K562 (cell line): ENCODE data around the gene HOXB8. TPM values are rescaled to one million over a fixed set of nuclear protein-coding genes. Genes with fewer than 3 reads are reported as not detected.

Experiments
- ATAC-seq: fragments of 200-7000 bp; cut with Tn5 transposase; 3 replicates; pipeline ENCODE4 v1.9.1; 2020; ENCODE audit warnings: moderate library complexity
- BruUV-seq: library from RNA; stranded (reverse); fragments of 400-500 nt; replicated peaks from 2 replicates; lab custom pipeline; 2021; lab: Mats Ljungman, UMichigan
- CTCF ChIA-PET: fragments of 300-600 bp; formaldehyde crosslinking; extraction: SDS; loops from one replicate; lab custom pipeline; 2021; ENCODE audit warnings: low intra/inter-chr PET ratio; lab: Yijun Ruan, JAX
- POLR2A ChIA-PET: fragments of 300-600, 350-650 bp; sonication (Branson Sonifier 250); formaldehyde crosslinking; extraction: SDS; loops from one replicate; lab custom pipeline; 2021; ENCODE audit warnings: antibody characterized with exemption, inconsistent platforms; lab: Yijun Ruan, JAX
- DNase-seq, 4 experiments: peaks; one replicate each; pipeline versions ENCODE4 v3.0.0 to v3.0.0-alpha.2; 2011 to 2018; ENCODE audit warnings: low spot score in 3 of 4, mixed read lengths in 3 of 4; ENCODE audit errors: extremely low read depth in 1 of 4
- FAIRE-seq: peaks from 2 replicates; lab custom pipeline; 2011; peaks lifted over from hg19 to GRCh38; lab: Jason Lieb, UNC
- H2AFZ ChIP-seq: 2 replicates; pipeline ENCODE4 v1.6.0; 2011; ENCODE audit warnings: low read depth, low read length, control low read depth, inconsistent platforms
- H3K27ac ChIP-seq: fragments of 200-600 bp; 3 replicates; pipeline ENCODE4 v1.8.0; 2011; ENCODE audit warnings: low read depth, mild to moderate bottlenecking, control low read depth, inconsistent platforms, low read length, moderate library complexity, mixed read lengths; ENCODE audit errors: extremely low read depth
- H3K27me3 ChIP-seq, 2 experiments: fragments of 300-600 bp in 1 of 2; 2 replicates in 1 of 2; 3 replicates in 1 of 2; pipeline versions ENCODE4 v1.6.0 to v1.8.0; 2011; ENCODE audit warnings: inconsistent platforms in 2 of 2, low read length in 2 of 2, mild to moderate bottlenecking in 1 of 2, mixed read lengths in 1 of 2, moderate library complexity in 1 of 2; ENCODE audit not compliant: control insufficient read depth in 2 of 2, insufficient read depth in 2 of 2
- H3K36me3 ChIP-seq: fragments of 300-600 bp; 3 replicates; pipeline ENCODE4 v1.8.0; 2011; ENCODE audit warnings: mild to moderate bottlenecking, low read length, inconsistent platforms; ENCODE audit not compliant: control insufficient read depth, insufficient read depth
- H3K4me1 ChIP-seq, 2 experiments: fragments of 200-600 bp in 1 of 2; replicated peaks in 1 of 2; 2 replicates in 1 of 2; 3 replicates in 1 of 2; pipeline versions ENCODE4 v1.5.1 to v1.8.0; 2011; ENCODE audit warnings: inconsistent platforms in 2 of 2, low read length in 2 of 2, mild to moderate bottlenecking in 1 of 2, mixed read lengths in 1 of 2, moderate library complexity in 1 of 2; ENCODE audit not compliant: control insufficient read depth in 2 of 2, insufficient read depth in 2 of 2
- H3K4me2 ChIP-seq: 2 replicates; pipeline ENCODE4 v1.6.1; 2011; ENCODE audit warnings: low read length, control low read depth, inconsistent platforms, mixed read lengths; ENCODE audit not compliant: insufficient read depth
- H3K4me3 ChIP-seq: fragments of 200-600 bp; sonication (generic), shearing (Covaris generic); 2 replicates; pipeline ENCODE4 v1.5.1; 2016; ENCODE audit warnings: control low read depth, inconsistent platforms
- H3K79me2 ChIP-seq: fragments of 200-600 bp; 3 replicates; pipeline ENCODE4 v1.8.0; 2011; ENCODE audit warnings: low read length, inconsistent platforms; ENCODE audit not compliant: control insufficient read depth, insufficient read depth
- H3K9ac ChIP-seq, 2 experiments: 2 replicates each; pipeline versions ENCODE4 v1.6.0 to v1.6.1; 2011; ENCODE audit warnings: low read depth in 2 of 2, low read length in 2 of 2, control low read depth in 1 of 2, inconsistent platforms in 1 of 2, mild to moderate bottlenecking in 1 of 2, mixed read lengths in 1 of 2; ENCODE audit not compliant: insufficient read depth in 1 of 2
- H3K9me1 ChIP-seq: one replicate; pipeline ENCODE4 v1.6.0; 2011; ENCODE audit warnings: inconsistent platforms, mild to moderate bottlenecking, low read length, moderate library complexity; ENCODE audit not compliant: control insufficient read depth, insufficient read depth
- H3K9me3 ChIP-seq: replicated peaks from 2 replicates; pipeline ENCODE4 v1.5.1; 2011; ENCODE audit warnings: low read depth, low read length, inconsistent platforms; ENCODE audit not compliant: control insufficient read depth, insufficient read depth
- H4K20me1 ChIP-seq: replicated peaks from 2 replicates; pipeline ENCODE4 v1.6.1; 2011; ENCODE audit warnings: low read length, inconsistent platforms, mixed read lengths; ENCODE audit not compliant: control insufficient read depth, insufficient read depth
- ATF1 ChIP-seq, 2 experiments: fragments of 450-650 bp in 1 of 2; IDR thresholded peaks; 2 replicates each; pipeline ENCODE4 v1.6.1; 2016; ENCODE audit warnings: missing compliant biosample characterization in 1 of 2, missing genetic modification characterization in 1 of 2
- CLOCK ChIP-seq: fragments of 250-450 bp; sonication (Bioruptor Pico); IDR thresholded peaks from 2 replicates; pipeline ENCODE4 v1.4.0; 2020; ENCODE audit warnings: mild to moderate bottlenecking, moderate library complexity, borderline replicate concordance
- E2F6 ChIP-seq, 2 experiments: IDR thresholded peaks; 2 replicates each; pipeline ENCODE4 v1.6.1; 2011; ENCODE audit warnings: borderline replicate concordance in 1 of 2, control low read depth in 1 of 2, low read depth in 1 of 2, low read length in 1 of 2, mild to moderate bottlenecking in 1 of 2, mixed read lengths in 1 of 2, moderate library complexity in 1 of 2; ENCODE audit not compliant: insufficient read depth in 1 of 2, insufficient read length in 1 of 2, poor library complexity in 1 of 2, severe bottlenecking in 1 of 2; ENCODE audit errors: extremely low read depth in 1 of 2
- HNRNPH1 ChIP-seq: fragments of 200-400 bp; formaldehyde crosslinking; optimal IDR thresholded peaks from 2 replicates; pipeline ENCODE3; 2017; ENCODE audit warnings: low read depth, mild to moderate bottlenecking, low read length, moderate library complexity
- MLLT1 ChIP-seq, 2 experiments: fragments of 450-650 bp; IDR thresholded peaks; 2 replicates each; pipeline ENCODE4 v1.6.1; 2016
- NEUROD1 ChIP-seq: fragments of 150-350 bp; IDR thresholded peaks from 2 replicates; pipeline ENCODE4 v1.6.1; 2014; ENCODE audit warnings: borderline replicate concordance, low read length, low read depth; ENCODE audit not compliant: partially characterized antibody
- POLR2B ChIP-seq: fragments of 450-650 bp; IDR thresholded peaks from 2 replicates; pipeline ENCODE4 v1.6.1; 2018; ENCODE audit warnings: low read depth; ENCODE audit not compliant: partially characterized antibody
- RBM34 ChIP-seq: fragments of 200-400 bp; formaldehyde crosslinking; IDR thresholded peaks from 2 replicates; pipeline ENCODE4 v1.6.1; 2018; ENCODE audit warnings: low read length, borderline replicate concordance; ENCODE audit not compliant: insufficient read depth
- RBM39 ChIP-seq: fragments of 200-400 bp; formaldehyde crosslinking; optimal IDR thresholded peaks from 2 replicates; pipeline ENCODE3; 2018; ENCODE audit warnings: low read depth, low read length
- YBX1 ChIP-seq: fragments of 450-650 bp; IDR thresholded peaks from 2 replicates; pipeline ENCODE4 v1.7.1; 2016; ENCODE audit warnings: mild to moderate bottlenecking
- ZNF165 ChIP-seq: fragments of 250-450 bp; sonication (Bioruptor Pico); IDR thresholded peaks from 2 replicates; pipeline ENCODE4 v1.4.0; 2020; ENCODE audit warnings: borderline replicate concordance
- ZNF384 ChIP-seq: IDR thresholded peaks from 2 replicates; pipeline ENCODE4 v1.6.1; 2012; ENCODE audit warnings: low read depth, low read length, improper control_type of control experiment
- WGBS: fragments of 100-300 bp; shearing (Covaris generic); methylation state at CpG from one replicate; pipeline ENCODE4 v1.1.6; 2016; ENCODE audit warnings: low coverage, mixed read lengths; ENCODE audit not compliant: insufficient coverage; ENCODE audit errors: missing lambda C conversion rate; 5-methylcytosine and 5-hydroxymethylcytosine counted together
- in situ Hi-C: fragments of 300-500 bp; cut with MboI; formaldehyde crosslinking; loops from 4 replicates; pipeline ENCODE4 v1.15.0; 2018; ENCODE audit warnings: inconsistent platforms, mixed read lengths
- intact Hi-C: fragments of 100-400 bp; cut with micrococcal nuclease; formaldehyde crosslinking; loops from 2 replicates; pipeline ENCODE4 v1.14.2; 2022
- polyA plus RNA-seq, 8 experiments: library from polyadenylated mRNA; depleted of rRNA in 4 of 8; stranded (reverse) in 5 of 8; unstranded in 3 of 8; fragments of >200 nt; fragmentation: Nextera tagmentation in 2 of 8; fragmentation: Illumina TruSeq in 1 of 8; extraction: Ambion mirVana in 2 of 8; extraction: Trizol in 1 of 8; gene quantifications; 2 replicates each; pipeline versions ENCODE4 v1.2.1 to v1.2.3, GENCODE V29; 2011 to 2014; ENCODE audit warnings: inconsistent platforms in 1 of 8, missing spikeins in 1 of 8
- total RNA-seq, 7 experiments: library from RNA; depleted of rRNA in 6 of 7; stranded (reverse); fragments of >200 nt in 6 of 7; fragmentation: Illumina TruSeq in 2 of 7; extraction: Trizol in 2 of 7; gene quantifications; 2 replicates each; pipeline versions ENCODE4 v1.2.1 to v1.2.3, GENCODE V29; 2011 to 2021; ENCODE audit warnings: low replicate concordance in 1 of 7

Gene HOXB8
- total and polyA plus RNA-seq, 9 of the 15 experiments (the other 6 are each of a cell fraction or from before 2014, with no cell fraction given) = 0.52 to 23.8 (median 3.6) TPM

- peak in 1 of 2 experiments; percentile 67 for TF ChIP-seq E2F6 (IDR thresholded peaks at IDR 0.05; ENCODE audit: borderline replicate concordance in 1 of 2, extremely low read depth in 1 of 2, insufficient read depth in 1 of 2, insufficient read length in 1 of 2, low read depth in 1 of 2, low read length in 1 of 2, poor library complexity in 1 of 2, severe bottlenecking in 1 of 2)
Observed at GRCh38 chr17:48577946-48578615, 37.0 kb downstream of the HOXB8 start, which contains the start of gene HOXB4 (continued).

- in situ Hi-C loops (no loop called here), intact Hi-C loops (no loop called here)
- TF ChIP-seq RBM34 (no peak), NEUROD1 (peak; percentile 22), ZNF384 (no peak), RBM39 (no peak), HNRNPH1 (no peak), ATF1 (CRISPR knock-in tag; IDR thresholded peaks at IDR 0.05) (no peak), ATF1 (tag; IDR thresholded peaks at IDR 0.05) (no peak), MLLT1 (IDR thresholded peaks at IDR 0.05) (peak in 1 of 2 experiments; percentile 46; a peak in 1 of 4 replicates), ZNF165 (CRISPR knock-in tag) (no peak), YBX1 (no peak), CLOCK (CRISPR knock-in tag) (no peak), POLR2B (peak; percentile 5)
Observed at GRCh38 chr17:48577330-48577945, 37.7 kb downstream of the HOXB8 start.

More at GRCh38 chr17:48577330-48577945, 37.7 kb downstream of the HOXB8 start:
- WGBS = under 1% methylated on average over 19 of the region's 19 CpGs
- H3K27ac ChIP-seq = peak overlapping the region; percentile 95
- peak overlapping the region; percentile 71 for H3K4me3 ChIP-seq
- H3K79me2 ChIP-seq = peaks cover 98% of the 10 kb centered on the region
- FAIRE-seq (peak; percentile 56), ATAC-seq (peak; percentile 0; the same call in 2 of the 3 replicates), DNase-seq (peak in 2 of 4 experiments; percentile 69 to 70)
- H3K9ac ChIP-seq = peak overlapping the region; percentile 95 to 97
- peaks cover 39% of the 10 kb centered on the region; the same call in 2 of the 3 replicates for H3K36me3 ChIP-seq
- peak overlapping the region; percentile 93 for H3K4me2 ChIP-seq
- ChIA-PET POLR2A (interaction anchor here (0.7 to 1.2 kb wide), 5 partner anchors 14 to 75 kb away, joined by 3 to 5 read pairs (median 3); partner anchors contain the start of gene HOXB5), CTCF (interaction anchor here (0.6 kb wide), 1 partner anchor 12 kb away, joined by 3 read pairs; no protein-coding TSS in a partner anchor)
- peaks cover 41 to 53% of the 10 kb centered on the region in 2 experiments for H3K4me1 ChIP-seq
- H3K9me3 ChIP-seq = no peaks in the 10 kb centered on the region
- no peaks in the 10 kb centered on the region for H3K27me3 ChIP-seq
- H2AFZ ChIP-seq = 0 out of 2 replicates have a peak overlapping the region, but pooled peaks have one; percentile 27
- BruUV-seq = no TSS peak
- H3K9me1 ChIP-seq = no peaks in the 10 kb centered on the region
- no peaks in the 10 kb centered on the region for H4K20me1 ChIP-seq
